GM18526 (cell line): Measurements from ENCODE around the gene SIRPB1.

ENCODE experiments used
- POLR2A ChIP-seq: IDR thresholded peaks from 3 replicates; pipeline ENCODE4 v1.6.1; 2011; ENCODE audit not compliant: insufficient read length; ENCODE audit errors: extremely low read depth

Gene SIRPB1

GRCh38 chr20:1648101-1648500 is 28.3 kb upstream of the SIRPB1 start:
- TF ChIP-seq POLR2A, result no peak

- TF ChIP-seq POLR2A, result no peak
Observed at GRCh38 chr20:1646975-1647431, 27.2 kb upstream of the SIRPB1 start.

- TF ChIP-seq POLR2A, result no peak
Observed at GRCh38 chr20:1644101-1644962, 24.5 kb upstream of the SIRPB1 start.

- no peak for TF ChIP-seq POLR2A
Observed at GRCh38 chr20:1637755-1638154, 17.9 kb upstream of the SIRPB1 start.

GRCh38 chr20:1637226-1637625 is 17.4 kb upstream of the SIRPB1 start:
- no peak for TF ChIP-seq POLR2A

GRCh38 chr20:1636621-1637020 is 16.8 kb upstream of the SIRPB1 start:
- TF ChIP-seq POLR2A, result no peak

- no peak for TF ChIP-seq POLR2A
Observed at GRCh38 chr20:1635291-1635979, 15.6 kb upstream of the SIRPB1 start.

- TF ChIP-seq POLR2A, result no peak
Observed at GRCh38 chr20:1633535-1633934, 13.7 kb upstream of the SIRPB1 start.

- TF ChIP-seq POLR2A, result no peak
Observed at GRCh38 chr20:1632178-1632577, 12.4 kb upstream of the SIRPB1 start.

GRCh38 chr20:1631309-1632151 is 11.7 kb upstream of the SIRPB1 start:
- no peak for TF ChIP-seq POLR2A

GRCh38 chr20:1630186-1630585 is 10.4 kb upstream of the SIRPB1 start:
- no peak for TF ChIP-seq POLR2A

- no peak for TF ChIP-seq POLR2A
Observed at GRCh38 chr20:1629321-1629720, 9.5 kb upstream of the SIRPB1 start.

GRCh38 chr20:1628621-1629020 is 8.8 kb upstream of the SIRPB1 start:
- no peak for TF ChIP-seq POLR2A

GRCh38 chr20:1627200-1627550 is 7.4 kb upstream of the SIRPB1 start:
- no peak for TF ChIP-seq POLR2A

- TF ChIP-seq POLR2A, result no peak
Observed at GRCh38 chr20:1626528-1627199, 6.9 kb upstream of the SIRPB1 start.
